Breast epithelium (tissue), 3 donors: ENCODE data around the gene CYP24A1.

Experiments
- POLR2AphosphoS5 ChIP-seq, 3 donors: sonication (generic); formaldehyde crosslinking; IDR thresholded peaks; one replicate each; pipeline ENCODE4 v1.6.1; 2017; ENCODE audit warnings: antibody characterized with exemption in 3 of 3
- TF ChIP-seq, protein P1 (sequence below), 3 donors: fragments of 450-650 bp; IDR thresholded peaks; one replicate each; pipeline ENCODE4 v1.5.1; 2016 to 2017; ENCODE audit warnings: antibody characterized with exemption in 3 of 3, mild to moderate bottlenecking in 3 of 3, moderate library complexity in 3 of 3

DNA sequence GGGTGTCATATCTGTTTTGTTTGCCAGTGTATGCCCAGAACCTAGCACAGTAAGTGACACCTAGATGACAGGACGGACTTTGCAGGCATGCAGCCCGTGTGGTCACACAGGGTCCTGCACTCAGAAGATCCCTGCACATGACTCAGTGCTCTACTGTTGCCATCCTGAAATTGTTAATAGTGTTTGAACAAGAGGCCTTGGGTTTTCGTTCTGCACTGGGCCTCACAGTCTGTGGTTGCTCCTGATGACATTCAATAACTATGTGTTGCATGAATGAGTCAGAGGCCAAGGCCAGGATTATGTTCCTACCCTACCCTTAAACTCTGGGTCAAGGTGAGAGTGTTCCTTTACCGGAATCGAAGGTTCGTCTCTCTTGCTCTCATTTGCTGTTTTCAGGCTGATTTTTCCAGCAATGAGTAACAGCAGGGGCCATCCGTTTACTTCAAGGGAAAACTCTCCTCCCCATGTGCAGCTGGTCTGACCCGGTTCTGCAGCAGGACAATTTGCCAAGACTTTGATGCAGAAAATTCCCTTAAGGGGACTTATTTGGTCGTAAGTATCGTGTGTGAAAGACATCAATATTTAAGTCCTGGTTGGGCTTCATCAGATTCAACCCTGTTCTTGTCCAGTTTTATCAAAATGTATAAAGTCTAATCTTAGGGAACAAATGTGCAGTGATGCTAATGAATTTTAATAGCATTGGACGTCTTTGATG, 21.1 kb upstream of the CYP24A1 start:
- TF ChIP-seq, protein P1, sequence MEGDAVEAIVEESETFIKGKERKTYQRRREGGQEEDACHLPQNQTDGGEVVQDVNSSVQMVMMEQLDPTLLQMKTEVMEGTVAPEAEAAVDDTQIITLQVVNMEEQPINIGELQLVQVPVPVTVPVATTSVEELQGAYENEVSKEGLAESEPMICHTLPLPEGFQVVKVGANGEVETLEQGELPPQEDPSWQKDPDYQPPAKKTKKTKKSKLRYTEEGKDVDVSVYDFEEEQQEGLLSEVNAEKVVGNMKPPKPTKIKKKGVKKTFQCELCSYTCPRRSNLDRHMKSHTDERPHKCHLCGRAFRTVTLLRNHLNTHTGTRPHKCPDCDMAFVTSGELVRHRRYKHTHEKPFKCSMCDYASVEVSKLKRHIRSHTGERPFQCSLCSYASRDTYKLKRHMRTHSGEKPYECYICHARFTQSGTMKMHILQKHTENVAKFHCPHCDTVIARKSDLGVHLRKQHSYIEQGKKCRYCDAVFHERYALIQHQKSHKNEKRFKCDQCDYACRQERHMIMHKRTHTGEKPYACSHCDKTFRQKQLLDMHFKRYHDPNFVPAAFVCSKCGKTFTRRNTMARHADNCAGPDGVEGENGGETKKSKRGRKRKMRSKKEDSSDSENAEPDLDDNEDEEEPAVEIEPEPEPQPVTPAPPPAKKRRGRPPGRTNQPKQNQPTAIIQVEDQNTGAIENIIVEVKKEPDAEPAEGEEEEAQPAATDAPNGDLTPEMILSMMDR (IDR thresholded peaks at IDR 0.05) = no peak
- TF ChIP-seq POLR2AphosphoS5 (IDR thresholded peaks at IDR 0.05) = no peak
